DND-41 (cell line): Measurements from ENCODE around the gene TBL1X.

ENCODE experiments used
- ATAC-seq: fragments of 200-7000 bp; cut with Tn5 transposase; 3 replicates; pipeline ENCODE4 v1.9.1; 2021; ENCODE audit warnings: low read depth; ENCODE audit not compliant: insufficient read depth
- DNase-seq: peaks from one replicate; pipeline ENCODE4 v3.0.0-alpha.2; 2020
- H2AFZ ChIP-seq: 2 replicates; pipeline ENCODE4 v1.6.0; 2012; ENCODE audit warnings: low read depth, low read length
- H3K27ac ChIP-seq: 2 replicates; pipeline ENCODE4 v1.5.1; 2012; ENCODE audit warnings: low read length, inconsistent platforms
- H3K27me3 ChIP-seq: fragments of 200-600 bp; sonication (generic); 2 replicates; pipeline ENCODE4 v1.6.0; 2012; ENCODE audit warnings: low read length, mild to moderate bottlenecking, inconsistent platforms; ENCODE audit not compliant: insufficient read depth, poor library complexity
- H3K36me3 ChIP-seq: 2 replicates; pipeline ENCODE4 v1.5.1; 2012; ENCODE audit warnings: low read length, inconsistent platforms; ENCODE audit not compliant: insufficient read depth
- H3K4me1 ChIP-seq: 2 replicates; pipeline ENCODE4 v1.5.1; 2012; ENCODE audit warnings: mild to moderate bottlenecking, low read length; ENCODE audit not compliant: insufficient read depth
- H3K4me2 ChIP-seq: 2 replicates; pipeline ENCODE4 v1.6.0; 2012; ENCODE audit warnings: mild to moderate bottlenecking, moderate library complexity, low read length, inconsistent platforms; ENCODE audit not compliant: insufficient read depth
- H3K4me3 ChIP-seq, 2 experiments: fragments of 200-600 bp in 1 of 2; shearing (Covaris generic) in 1 of 2; 2 replicates each; pipeline ENCODE4 v1.5.1; 2012 to 2016; ENCODE audit warnings: inconsistent platforms in 2 of 2, low read length in 2 of 2, mild to moderate bottlenecking in 2 of 2, low read depth in 1 of 2, moderate library complexity in 1 of 2
- H3K79me2 ChIP-seq: 2 replicates; pipeline ENCODE4 v1.6.0; 2012; ENCODE audit warnings: low read length, inconsistent platforms; ENCODE audit not compliant: insufficient read depth
- H3K9ac ChIP-seq: 2 replicates; pipeline ENCODE4 v1.6.0; 2012; ENCODE audit warnings: low read depth, mild to moderate bottlenecking, inconsistent platforms, low read length, moderate library complexity
- H3K9me3 ChIP-seq: 2 replicates; pipeline ENCODE4 v1.5.1; 2012; ENCODE audit warnings: low read length, moderate library complexity, mild to moderate bottlenecking, inconsistent platforms; ENCODE audit not compliant: insufficient read depth, severe bottlenecking
- H4K20me1 ChIP-seq: 2 replicates; pipeline ENCODE4 v1.6.0; 2012; ENCODE audit warnings: low read length; ENCODE audit not compliant: insufficient read depth
- CTCF ChIP-seq: IDR thresholded peaks from 2 replicates; pipeline ENCODE4 v1.5.1; 2012; ENCODE audit warnings: borderline replicate concordance, low read length, moderate library complexity, mild to moderate bottlenecking; ENCODE audit not compliant: poor library complexity, severe bottlenecking; ENCODE audit errors: extremely low read depth
- EZH2 ChIP-seq: IDR thresholded peaks from 3 replicates; pipeline ENCODE4 v1.6.1; 2012; ENCODE audit warnings: borderline replicate concordance, low read depth, mild to moderate bottlenecking, moderate library complexity, low read length, inconsistent platforms; ENCODE audit not compliant: severe bottlenecking

The TBL1X gene

GRCh38 chrX:9557521-9557920, 92.7 kb downstream of the TBL1X start:
- Histone ChIP-seq H3K27me3 (no peaks in the 10 kb centered on the region), H3K4me3 (no peak overlapping the region), H2AFZ (no peak overlapping the region), H3K79me2 (no peaks in the 10 kb centered on the region), H3K4me2 (no peak overlapping the region), H3K9me3 (no peaks in the 10 kb centered on the region), H3K4me1 (no peaks in the 10 kb centered on the region), H3K9ac (no peak overlapping the region), H3K36me3 (no peaks in the 10 kb centered on the region), H4K20me1 (no peaks in the 10 kb centered on the region), H3K27ac (no peak overlapping the region)
- no peak for TF ChIP-seq CTCF
- no peak for TF ChIP-seq EZH2
- no peak for ATAC-seq
- DNase-seq, result no peak

- TF ChIP-seq EZH2 (no peak), CTCF (no peak)
- Histone ChIP-seq H3K9ac (no peak overlapping the region), H3K9me3 (no peaks in the 10 kb centered on the region), H2AFZ (no peak overlapping the region), H3K27me3 (no peaks in the 10 kb centered on the region), H3K79me2 (no peaks in the 10 kb centered on the region), H3K4me3 (no peak overlapping the region), H3K36me3 (no peaks in the 10 kb centered on the region), H3K4me2 (no peak overlapping the region), H3K27ac (no peak overlapping the region), H3K4me1 (no peaks in the 10 kb centered on the region), H4K20me1 (no peaks in the 10 kb centered on the region)
- ATAC-seq (no peak), DNase-seq (no peak)
These were observed 93.8 kb downstream of the TBL1X start for GRCh38 chrX:9558615-9559014.

GRCh38 chrX:9560219-9560618, 95.4 kb downstream of the TBL1X start:
- Histone ChIP-seq H3K4me1 (peaks cover under 1% of the 10 kb centered on the region; the same call in 1 of the 2 replicates), H3K9ac (no peak overlapping the region), H3K36me3 (no peaks in the 10 kb centered on the region), H3K27ac (no peak overlapping the region), H4K20me1 (no peaks in the 10 kb centered on the region), H3K9me3 (no peaks in the 10 kb centered on the region), H3K4me3 (no peak overlapping the region), H3K79me2 (no peaks in the 10 kb centered on the region), H2AFZ (no peak overlapping the region), H3K4me2 (no peak overlapping the region), H3K27me3 (no peaks in the 10 kb centered on the region)
- no peak for TF ChIP-seq CTCF
- no peak for TF ChIP-seq EZH2
- ATAC-seq (no peak), DNase-seq (no peak)

- Histone ChIP-seq H3K4me1 (peaks cover 10% of the 10 kb centered on the region), H4K20me1 (no peaks in the 10 kb centered on the region), H3K9me3 (no peaks in the 10 kb centered on the region), H3K9ac (no peak overlapping the region), H3K27ac (no peak overlapping the region), H3K36me3 (no peaks in the 10 kb centered on the region), H3K4me3 (no peak overlapping the region), H3K27me3 (no peaks in the 10 kb centered on the region), H2AFZ (no peak overlapping the region), H3K79me2 (no peaks in the 10 kb centered on the region), H3K4me2 (no peak overlapping the region)
- no peak for DNase-seq
- TF ChIP-seq CTCF (no peak), EZH2 (no peak)
- no peak for ATAC-seq
These were observed 96.3 kb downstream of the TBL1X start for GRCh38 chrX:9561199-9561598.
